ENCODE data around the gene PIEZO1. TPM values are rescaled to one million over a fixed set of nuclear protein-coding genes. Genes with fewer than 3 reads are reported as not detected.

Gene PIEZO1
- total RNA-seq, 1 donor from 2014 or later = 247 TPM

DNA sequence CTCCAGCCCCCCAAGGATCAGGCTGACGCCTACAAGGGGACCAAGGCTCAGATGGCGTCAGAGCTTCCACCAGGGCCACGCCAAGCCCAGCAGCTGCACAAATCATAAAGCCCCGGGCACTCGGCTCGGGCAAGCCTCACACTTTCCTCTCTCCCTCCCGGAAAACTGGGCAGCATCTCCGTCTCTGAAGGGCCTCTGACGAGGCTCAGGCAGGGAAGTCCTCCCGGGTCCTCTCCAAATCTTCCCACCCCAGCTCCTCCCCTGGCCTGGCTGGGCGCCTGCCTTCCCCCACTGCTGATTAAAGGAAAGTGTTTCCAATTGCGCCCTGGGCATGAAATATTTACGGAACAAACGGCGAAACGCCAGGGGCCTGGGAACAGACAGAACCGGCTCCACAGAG, 38.5 kb downstream of the PIEZO1 start:
- H3K9me3 ChIP-seq (ENCODE audit: insufficient read depth, low read depth, low read length) = no peaks in the 10 kb centered on the region
- Mint-ChIP-seq H3K36me3 (ENCODE audit: low read depth, unreplicated experiment) (peaks cover 2% of the 10 kb centered on the region), H3K4me1 (ENCODE audit: low read depth, unreplicated experiment) (no peaks in the 10 kb centered on the region), H3K27me3 (ENCODE audit: low read depth, unreplicated experiment) (no peaks in the 10 kb centered on the region), H3K9me3 (ENCODE audit: unreplicated experiment) (no peaks in the 10 kb centered on the region), H3K4me3 (ENCODE audit: unreplicated experiment) (no peak overlapping the region), H3K27ac (ENCODE audit: unreplicated experiment) (no peak overlapping the region)
- H3K79me2 ChIP-seq (ENCODE audit: insufficient read depth, low read length) = peaks cover 66% of the 10 kb centered on the region
- no peak overlapping the region for H3K27ac ChIP-seq (ENCODE audit: low read depth, low read length)
- H4K20me1 ChIP-seq (ENCODE audit: insufficient read depth, low read length) = peaks cover 79% of the 10 kb centered on the region
- TF ChIP-seq, protein P1, sequence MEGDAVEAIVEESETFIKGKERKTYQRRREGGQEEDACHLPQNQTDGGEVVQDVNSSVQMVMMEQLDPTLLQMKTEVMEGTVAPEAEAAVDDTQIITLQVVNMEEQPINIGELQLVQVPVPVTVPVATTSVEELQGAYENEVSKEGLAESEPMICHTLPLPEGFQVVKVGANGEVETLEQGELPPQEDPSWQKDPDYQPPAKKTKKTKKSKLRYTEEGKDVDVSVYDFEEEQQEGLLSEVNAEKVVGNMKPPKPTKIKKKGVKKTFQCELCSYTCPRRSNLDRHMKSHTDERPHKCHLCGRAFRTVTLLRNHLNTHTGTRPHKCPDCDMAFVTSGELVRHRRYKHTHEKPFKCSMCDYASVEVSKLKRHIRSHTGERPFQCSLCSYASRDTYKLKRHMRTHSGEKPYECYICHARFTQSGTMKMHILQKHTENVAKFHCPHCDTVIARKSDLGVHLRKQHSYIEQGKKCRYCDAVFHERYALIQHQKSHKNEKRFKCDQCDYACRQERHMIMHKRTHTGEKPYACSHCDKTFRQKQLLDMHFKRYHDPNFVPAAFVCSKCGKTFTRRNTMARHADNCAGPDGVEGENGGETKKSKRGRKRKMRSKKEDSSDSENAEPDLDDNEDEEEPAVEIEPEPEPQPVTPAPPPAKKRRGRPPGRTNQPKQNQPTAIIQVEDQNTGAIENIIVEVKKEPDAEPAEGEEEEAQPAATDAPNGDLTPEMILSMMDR (IDR thresholded peaks at IDR 0.05; ENCODE audit: insufficient read depth, low read depth, low read length) = no peak
- TF ChIP-seq EZH2 (IDR thresholded peaks at IDR 0.05; ENCODE audit: insufficient read depth, low read length) = no peak
- no peak for DNase-seq (ENCODE audit: low read depth)
- H3K4me1 ChIP-seq (ENCODE audit: insufficient read depth, low read length) = no peaks in the 10 kb centered on the region
- no peaks in the 10 kb centered on the region for H3K27me3 ChIP-seq (ENCODE audit: insufficient read depth, low read length)
- FAIRE-seq = no peak
- no peak overlapping the region for H2AFZ ChIP-seq (ENCODE audit: low read depth, low read length)
- no peak overlapping the region for H3K4me3 ChIP-seq (ENCODE audit: insufficient read depth, low read depth, low read length)
- H3K36me3 ChIP-seq (ENCODE audit: insufficient read depth, low read length) = no peaks in the 10 kb centered on the region
- no peak overlapping the region for H3K9ac ChIP-seq (ENCODE audit: low read length)
- no peak overlapping the region for H3K4me2 ChIP-seq (ENCODE audit: low read length)

DNA sequence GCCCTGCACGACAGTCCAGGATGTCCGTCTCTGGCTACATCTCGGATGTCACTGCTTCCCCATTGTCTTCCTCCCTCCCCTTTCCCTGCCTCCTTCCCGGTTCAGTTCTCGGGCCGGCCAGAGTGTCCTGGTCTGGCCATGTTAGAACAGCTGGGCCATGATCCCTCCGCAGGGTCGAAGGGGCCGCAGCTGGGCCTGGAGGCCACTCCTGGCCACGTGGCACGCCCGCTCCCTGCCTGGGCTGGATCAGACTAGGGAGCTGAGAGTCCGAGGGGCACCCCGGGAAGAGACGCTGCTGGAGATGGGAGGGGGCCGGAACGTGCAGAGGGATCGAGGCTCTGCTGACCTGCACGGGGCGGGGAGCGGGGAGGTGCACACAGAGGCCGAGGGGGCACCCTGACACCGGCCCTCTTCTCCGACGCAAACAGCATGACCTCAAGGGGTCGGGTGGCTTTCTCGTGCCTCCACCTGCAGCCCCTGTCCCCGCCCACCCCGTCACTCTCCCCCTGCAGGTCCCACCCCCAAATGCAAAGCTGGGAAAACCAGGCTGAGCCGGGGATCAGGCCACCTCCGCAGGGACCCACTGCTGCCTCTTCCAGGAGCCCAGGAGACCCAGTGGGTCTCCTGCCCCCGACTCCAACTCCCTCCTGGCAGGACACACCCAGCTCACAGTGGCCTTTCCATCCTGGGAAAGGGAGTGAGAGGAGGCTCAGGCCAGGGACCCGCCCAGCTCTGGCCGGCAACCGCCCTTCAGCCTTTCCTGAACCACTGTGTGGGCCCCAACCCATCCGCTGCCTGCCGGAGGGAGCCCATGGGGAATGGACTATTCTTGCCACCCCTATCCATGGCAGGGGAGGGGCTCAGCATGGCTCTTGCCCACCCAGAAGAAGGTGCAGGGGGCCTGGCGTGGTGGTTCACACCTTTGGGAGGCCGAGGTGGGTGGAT, 40.2 kb downstream of the PIEZO1 start:
- no peaks in the 10 kb centered on the region for H3K4me1 ChIP-seq (ENCODE audit: insufficient read depth, low read length)
- DNase-seq (ENCODE audit: low read depth) (no peak), FAIRE-seq (no peak)
- Mint-ChIP-seq H3K27me3 (ENCODE audit: low read depth, unreplicated experiment) (no peaks in the 10 kb centered on the region), H3K9me3 (ENCODE audit: unreplicated experiment) (no peaks in the 10 kb centered on the region), H3K4me1 (ENCODE audit: low read depth, unreplicated experiment) (no peaks in the 10 kb centered on the region), H3K27ac (ENCODE audit: unreplicated experiment) (no peak overlapping the region), H3K36me3 (ENCODE audit: low read depth, unreplicated experiment) (peaks cover 2% of the 10 kb centered on the region), H3K4me3 (ENCODE audit: unreplicated experiment) (no peak overlapping the region)
- no peak overlapping the region for H3K27ac ChIP-seq (ENCODE audit: low read depth, low read length)
- no peak overlapping the region for H3K4me2 ChIP-seq (ENCODE audit: low read length)
- H3K36me3 ChIP-seq (ENCODE audit: insufficient read depth, low read length) = peaks cover 2% of the 10 kb centered on the region
- peaks cover 51% of the 10 kb centered on the region for H3K79me2 ChIP-seq (ENCODE audit: insufficient read depth, low read length)
- H4K20me1 ChIP-seq (ENCODE audit: insufficient read depth, low read length) = peaks cover 71% of the 10 kb centered on the region
- TF ChIP-seq, protein P1 (IDR thresholded peaks at IDR 0.05; ENCODE audit: insufficient read depth, low read depth, low read length) = no peak
- no peak for TF ChIP-seq EZH2 (IDR thresholded peaks at IDR 0.05; ENCODE audit: insufficient read depth, low read length)
- H3K9ac ChIP-seq (ENCODE audit: low read length) = no peak overlapping the region
- H2AFZ ChIP-seq (ENCODE audit: low read depth, low read length) = no peak overlapping the region
- no peaks in the 10 kb centered on the region for H3K27me3 ChIP-seq (ENCODE audit: insufficient read depth, low read length)
- no peaks in the 10 kb centered on the region for H3K9me3 ChIP-seq (ENCODE audit: insufficient read depth, low read depth, low read length)
- no peak overlapping the region for H3K4me3 ChIP-seq (ENCODE audit: insufficient read depth, low read depth, low read length)

Data from astrocyte (in vitro differentiated cells and primary cell).